ENCODE data around the gene STK31.
"Not testable (repeated sequence)": the region's sequence is repeated elsewhere in the genome, so short reads cannot be mapped to it uniquely, and the experiment has no call there.

STK31 gene

DNA sequence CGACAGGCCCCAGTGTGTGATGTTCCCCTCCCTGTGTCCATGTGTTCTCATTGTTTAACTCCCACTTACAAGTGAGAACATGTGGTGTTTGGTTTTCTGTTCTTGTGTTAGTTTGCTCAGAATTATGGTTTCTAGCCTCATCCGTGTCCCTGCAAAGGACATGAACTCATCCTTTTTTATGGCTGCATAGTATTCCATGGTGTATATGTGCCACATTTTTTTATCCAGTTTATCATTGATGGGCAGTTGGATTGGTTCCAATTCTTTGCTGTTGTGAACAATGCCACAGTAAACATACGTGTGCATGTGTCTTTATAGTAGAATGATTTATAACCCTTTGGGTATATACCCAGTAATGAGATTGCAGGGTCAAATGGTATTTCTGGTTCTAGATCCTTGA is 166.5 kb downstream of the STK31 start:
- not testable (repeated sequence) for H3K4me1 Mint-ChIP-seq, H3K27me3 Mint-ChIP-seq, H3K9me3 Mint-ChIP-seq

More for the DNA sequence above, 166.5 kb downstream of the STK31 start:
- CTCF ChIA-PET, DNase-seq, H3K27ac Mint-ChIP-seq, H3K36me3 Mint-ChIP-seq, H3K4me3 Mint-ChIP-seq: not testable (repeated sequence)

Data from activated naive CD4-positive, alpha-beta T cell treated with anti-CD3 and anti-CD28 coated beads, Interleukin-2, amount 10 ng/mL, durations not matched to agents 7 days and 5 days (primary cell).